ENCODE results near the gene TMEM131.
A peak's percentile ranks its signal among the peaks of the same experiment; 100 is the strongest.
"Not testable (repeated sequence)": the region's sequence is repeated elsewhere in the genome, so short reads cannot be mapped to it uniquely, and the experiment has no call there.

Gene TMEM131

DNA sequence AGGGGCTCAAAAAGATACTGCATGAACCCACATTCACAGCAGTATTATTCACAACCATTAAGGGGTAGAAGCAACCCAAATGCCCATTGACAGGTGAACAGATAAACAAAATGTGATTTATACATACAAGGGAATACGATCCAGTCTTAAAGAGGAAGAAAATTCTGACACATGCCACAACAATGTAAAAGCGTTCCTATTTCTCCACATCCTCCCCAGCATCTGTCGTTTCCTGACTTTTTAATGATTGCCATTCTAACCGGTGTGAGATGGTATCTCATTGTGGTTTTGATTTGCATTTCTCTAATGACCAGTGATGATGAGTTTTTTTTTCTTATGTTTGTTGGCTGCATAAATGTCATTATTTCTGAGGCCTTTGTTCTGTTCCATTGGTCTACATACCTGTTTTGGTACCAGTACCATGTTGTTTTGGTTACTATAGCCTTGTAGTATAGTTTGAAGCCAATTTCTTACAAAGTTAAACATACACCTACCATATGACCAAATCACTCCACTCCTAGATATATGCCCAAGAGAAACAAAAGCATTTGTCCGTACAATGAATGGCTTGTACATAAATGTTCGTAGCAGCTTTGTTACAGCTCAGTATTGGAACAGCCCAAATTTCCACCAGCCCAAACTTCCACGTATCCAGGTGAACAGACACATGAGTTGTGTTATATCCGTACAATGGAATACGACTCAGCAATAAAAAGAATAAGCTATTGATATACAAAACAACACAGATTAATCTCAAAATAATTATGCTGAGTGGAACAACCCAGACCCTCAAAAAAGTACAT, 85.1 kb downstream of the TMEM131 start:
- TF ChIP-seq ZNF274 (IDR thresholded peaks at IDR 0.05; ENCODE audit: low read depth, low read length) = no peak

DNA sequence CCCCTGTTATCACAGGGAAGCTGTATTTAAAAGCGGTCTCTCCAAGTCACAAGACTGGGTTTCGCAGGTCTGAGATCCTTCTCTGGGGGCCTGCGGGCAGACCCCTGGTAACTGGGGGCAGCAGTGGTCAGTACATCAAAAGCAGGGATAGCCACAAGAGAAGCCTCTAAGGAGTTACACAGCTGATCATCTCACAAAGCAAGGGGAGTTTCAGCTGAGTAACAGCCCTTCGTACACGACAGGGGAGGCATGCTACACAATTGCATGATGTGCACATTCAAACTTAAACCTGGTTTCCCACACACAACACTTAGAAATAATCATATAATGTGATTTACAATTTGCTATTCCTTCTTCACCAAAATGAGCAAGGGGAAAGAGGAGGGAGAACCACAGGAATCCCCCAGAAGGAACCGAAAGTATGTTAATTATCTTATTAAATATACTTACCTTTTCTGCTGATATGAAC, 87.5 kb downstream of the TMEM131 start:
- no peak for TF ChIP-seq ZNF274 (IDR thresholded peaks at IDR 0.05; ENCODE audit: low read depth, low read length)
- H3K4me3 ChIP-seq (ENCODE audit: low read length) = peak overlapping the region; percentile 40; the same call in 1 of the 2 replicates

More for the DNA sequence above, 85.1 kb downstream of the TMEM131 start:
- H3K4me3 ChIP-seq (ENCODE audit: low read length) = no peak overlapping the region

GRCh38 chr2:97907369-97908100, 88.2 kb downstream of the TMEM131 start:
- TF ChIP-seq ZNF274 (IDR thresholded peaks at IDR 0.05; ENCODE audit: low read depth, low read length) = no peak
- no peak overlapping the region; the same call in 1 of the 2 replicates for H3K4me3 ChIP-seq (ENCODE audit: low read length)

DNA sequence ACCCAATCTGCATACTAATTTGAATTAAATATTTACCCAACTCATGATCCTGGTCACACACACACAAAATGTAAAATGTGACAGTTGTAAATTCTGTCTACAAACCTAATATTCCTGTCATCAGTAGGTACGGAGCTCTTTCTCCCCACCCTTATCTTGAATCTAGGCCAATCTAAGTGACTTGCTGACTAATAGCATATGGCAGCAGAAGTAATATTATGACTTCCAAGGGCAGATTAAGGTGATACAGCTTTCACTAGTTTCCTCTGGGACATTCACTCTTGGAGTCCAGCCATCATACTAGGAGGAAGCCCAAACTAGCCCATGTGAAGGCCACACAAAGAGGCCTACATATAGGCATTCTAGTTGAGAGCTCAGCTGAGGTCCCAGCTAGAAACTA, 89.4 kb downstream of the TMEM131 start:
- H3K4me3 ChIP-seq (ENCODE audit: low read length) = no peak overlapping the region
- TF ChIP-seq ZNF274 (IDR thresholded peaks at IDR 0.05; ENCODE audit: low read depth, low read length) = no peak

DNA sequence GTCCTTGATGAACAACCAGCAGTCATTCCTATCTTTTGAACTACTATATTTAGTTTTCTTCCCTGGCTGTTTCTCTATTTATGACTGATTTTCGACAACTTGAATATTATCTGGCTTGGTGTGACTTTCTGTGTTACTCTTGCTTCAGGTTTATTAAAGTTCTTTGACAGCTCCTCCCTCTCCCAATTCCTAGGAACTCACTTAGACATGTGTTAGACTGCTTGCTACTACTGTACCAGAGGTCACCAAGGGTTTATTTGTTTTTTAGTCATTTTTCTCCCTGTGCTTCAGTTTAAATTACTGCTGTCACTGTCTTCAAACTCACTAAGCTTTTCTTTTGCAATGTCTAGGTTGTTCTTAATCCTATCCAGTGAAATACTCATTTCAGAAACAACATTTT, 90.5 kb downstream of the TMEM131 start:
- no peak for TF ChIP-seq ZNF274 (IDR thresholded peaks at IDR 0.05; ENCODE audit: low read depth, low read length)
- no peak overlapping the region for H3K4me3 ChIP-seq (ENCODE audit: low read length)

- H3K4me3 ChIP-seq (ENCODE audit: low read length) = no peak overlapping the region
- TF ChIP-seq ZNF274 (IDR thresholded peaks at IDR 0.05; ENCODE audit: low read depth, low read length) = no peak
Observed at GRCh38 chr2:97901862-97902261, 93.9 kb downstream of the TMEM131 start.

DNA sequence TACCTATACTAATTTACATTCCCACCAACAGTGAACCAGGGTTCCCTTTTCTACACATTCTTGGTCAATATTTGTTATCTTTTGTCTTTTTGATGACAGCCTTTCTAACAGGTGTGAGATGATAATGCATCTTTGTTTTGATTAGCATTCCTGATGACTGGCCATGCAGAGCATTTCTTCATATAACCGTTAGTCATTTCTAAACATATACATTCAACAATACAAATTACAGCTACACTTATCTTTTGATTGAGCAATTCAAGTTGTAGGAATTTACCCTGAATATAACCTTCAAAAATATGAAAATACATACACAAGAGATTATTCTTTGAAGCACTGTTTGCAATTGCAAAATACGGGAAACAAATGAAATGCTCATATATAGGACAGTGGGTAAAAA, 94.9 kb downstream of the TMEM131 start:
- TF ChIP-seq ZNF274 (IDR thresholded peaks at IDR 0.05; ENCODE audit: low read depth, low read length) = no peak
- no peak overlapping the region for H3K4me3 ChIP-seq (ENCODE audit: low read length)

DNA sequence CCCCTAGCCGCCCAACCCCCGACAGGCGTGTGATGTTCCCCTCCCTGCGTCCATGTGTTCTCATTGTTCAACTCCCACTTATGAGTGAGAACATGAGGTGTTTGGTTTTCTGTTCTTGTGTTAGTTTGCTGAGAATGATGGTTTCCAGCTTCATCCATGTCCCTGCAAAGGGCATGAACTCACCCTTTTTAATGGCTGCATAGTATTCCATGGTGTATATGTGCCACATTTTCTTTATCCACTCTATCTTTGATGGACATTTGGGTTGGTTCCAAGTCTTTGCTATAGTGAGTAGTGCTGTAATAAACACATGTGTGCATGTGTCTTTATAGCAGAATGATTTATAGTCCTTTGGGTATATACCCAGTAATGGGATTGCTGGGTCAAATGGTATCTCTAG, 102.7 kb downstream of the TMEM131 start:
- H3K4me3 ChIP-seq (ENCODE audit: low read length) = not testable (repeated sequence)

GRCh38 chr2:97891611-97892010, 104.1 kb downstream of the TMEM131 start:
- no peak for TF ChIP-seq ZNF274 (IDR thresholded peaks at IDR 0.05; ENCODE audit: low read depth, low read length)
- H3K4me3 ChIP-seq (ENCODE audit: low read length) = no peak overlapping the region

DNA sequence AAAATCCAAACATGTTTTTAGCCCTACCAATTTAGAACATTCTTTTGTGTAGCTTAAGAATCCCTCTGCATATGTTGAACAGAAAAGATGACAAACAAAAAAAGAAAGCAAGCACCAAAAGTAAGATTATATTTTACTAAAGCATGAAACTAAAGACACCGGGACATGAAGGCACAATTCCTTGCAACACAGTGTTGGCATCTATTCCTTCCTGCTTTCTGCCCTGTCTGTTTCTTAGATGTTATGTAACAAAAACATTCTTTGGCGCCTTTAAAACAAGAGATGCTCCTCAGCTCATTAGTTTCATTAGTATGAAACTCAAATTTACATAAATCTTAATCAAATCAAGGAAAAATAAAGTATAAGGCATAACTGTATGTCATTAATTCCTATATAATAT, 106.6 kb downstream of the TMEM131 start:
- H3K4me3 ChIP-seq (ENCODE audit: low read length) = no peak overlapping the region
- no peak for TF ChIP-seq ZNF274 (IDR thresholded peaks at IDR 0.05; ENCODE audit: low read depth, low read length)

DNA sequence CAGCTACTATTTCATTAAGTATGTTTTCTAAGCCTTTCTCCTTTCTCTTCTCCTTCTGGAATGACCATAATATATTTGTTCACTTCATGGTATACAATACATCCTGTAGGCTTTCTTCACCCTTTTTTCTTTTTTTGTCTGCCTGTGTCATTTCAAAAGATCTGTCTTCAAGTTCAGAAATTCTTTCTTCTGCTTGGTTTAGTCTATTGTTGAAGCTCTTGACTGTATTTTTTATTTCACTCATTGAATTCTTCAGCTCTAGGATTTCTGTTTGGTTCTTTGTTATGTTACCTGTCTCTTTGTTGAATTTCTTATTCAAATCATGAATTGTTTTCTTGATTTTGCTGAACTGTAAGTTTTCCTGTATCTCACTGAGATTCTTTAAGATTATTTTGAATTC, 109.9 kb downstream of the TMEM131 start:
- TF ChIP-seq ZNF274 (IDR thresholded peaks at IDR 0.05; ENCODE audit: low read depth, low read length) = no peak
- H3K4me3 ChIP-seq (ENCODE audit: low read length) = no peak overlapping the region

GRCh38 chr2:97880334-97880733, 115.4 kb downstream of the TMEM131 start:
- no peak overlapping the region for H3K4me3 ChIP-seq (ENCODE audit: low read length)
- TF ChIP-seq ZNF274 (IDR thresholded peaks at IDR 0.05; ENCODE audit: low read depth, low read length) = no peak

DNA sequence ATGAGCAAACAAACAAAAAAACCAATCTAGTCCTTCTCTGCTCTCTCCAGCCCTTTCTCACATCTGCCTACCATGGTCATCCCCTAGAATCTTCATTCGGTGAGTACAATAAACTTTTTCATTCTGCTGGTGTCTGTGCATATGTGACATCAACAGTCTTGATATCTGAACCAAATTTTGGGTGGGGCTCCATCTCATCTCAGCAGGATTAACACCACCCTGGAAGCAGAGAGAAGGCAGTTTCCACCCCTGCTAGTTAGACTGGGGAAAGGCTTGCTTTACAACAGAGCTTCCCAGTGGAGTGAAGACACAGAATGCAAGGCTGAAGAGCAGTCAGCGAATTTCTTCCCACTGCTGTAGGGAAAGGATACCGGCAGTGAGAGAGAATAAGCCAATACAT, 116.9 kb downstream of the TMEM131 start:
- no peak for TF ChIP-seq ZNF274 (IDR thresholded peaks at IDR 0.05; ENCODE audit: low read depth, low read length)
- no peak overlapping the region for H3K4me3 ChIP-seq (ENCODE audit: low read length)

GRCh38 chr2:97878317-97878716, 117.4 kb downstream of the TMEM131 start:
- H3K4me3 ChIP-seq (ENCODE audit: low read length) = not testable (repeated sequence)

DNA sequence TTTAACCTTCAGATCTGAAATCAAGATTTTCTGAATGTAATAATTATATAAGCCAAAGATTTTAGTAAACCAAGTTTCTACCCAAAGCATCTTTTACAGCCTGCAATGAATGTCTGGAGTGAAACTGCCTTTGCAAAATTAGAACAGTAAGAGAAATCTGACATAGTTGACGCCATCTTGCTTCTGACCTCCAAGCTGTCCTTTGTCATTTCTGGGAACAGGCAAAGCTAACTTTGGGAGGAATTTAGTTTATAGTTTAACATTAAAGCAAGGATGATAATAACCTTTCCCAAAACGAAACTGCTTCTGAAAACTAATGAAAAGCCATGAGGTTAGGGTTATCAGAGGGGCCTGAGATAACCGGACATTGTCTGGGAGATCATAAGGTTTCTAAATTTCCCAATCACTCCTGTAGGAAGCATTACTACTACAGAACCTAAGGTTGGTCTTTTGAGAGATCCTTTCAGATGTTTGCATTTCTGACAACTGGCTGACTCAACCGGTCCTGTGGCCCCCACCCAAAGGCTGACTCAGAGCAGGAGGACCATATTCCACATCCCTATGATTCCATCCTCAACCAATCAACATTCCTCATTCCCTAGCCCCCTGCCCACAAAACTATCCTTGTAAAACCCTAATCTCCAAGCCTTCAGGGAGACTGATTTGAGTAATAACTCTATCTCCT, 124.5 kb downstream of the TMEM131 start:
- H3K4me3 ChIP-seq (ENCODE audit: low read length) = no peak overlapping the region
- no peak for TF ChIP-seq ZNF274 (IDR thresholded peaks at IDR 0.05; ENCODE audit: low read depth, low read length)

Measured in GM08714 (cell line).